GM23338 (cell line): Measurements from ENCODE around the gene DLG2. TPM values are rescaled to one million over a fixed set of nuclear protein-coding genes. Genes with fewer than 3 reads are reported as not detected.

Experiments
- ATAC-seq: fragments of 200-7000 bp; cut with Tn5 transposase; 3 replicates; pipeline ENCODE4 v1.9.1; 2020
- DNase-seq: peaks from one replicate; pipeline ENCODE4 v3.0.0-alpha.2; 2015; ENCODE audit warnings: low spot score
- H2AFZ ChIP-seq: fragments of 200-600 bp; sonication (generic); 2 replicates; pipeline ENCODE4 v1.8.0; 2016; ENCODE audit warnings: antibody characterized with exemption, mild to moderate bottlenecking, moderate library complexity
- H3F3A ChIP-seq: fragments of 200-600 bp; sonication (generic); replicated peaks from 2 replicates; pipeline ENCODE4 v1.8.0; 2017; ENCODE audit warnings: antibody characterized with exemption, mixed run types, low read depth
- H3K27ac ChIP-seq: fragments of 200-600 bp; sonication (generic); 2 replicates; pipeline ENCODE4 v1.6.1; 2016; ENCODE audit warnings: low read depth
- H3K27me3 ChIP-seq: fragments of 200-600 bp; sonication (generic); 2 replicates; pipeline ENCODE4 v1.8.0; 2016; ENCODE audit warnings: mild to moderate bottlenecking, mixed run types, moderate library complexity; ENCODE audit not compliant: insufficient read depth
- H3K36me3 ChIP-seq: fragments of 200-600 bp; sonication (generic); 2 replicates; pipeline ENCODE4 v1.8.0; 2016; ENCODE audit warnings: mild to moderate bottlenecking; ENCODE audit not compliant: insufficient read depth
- H3K4me1 ChIP-seq: fragments of 200-600 bp; sonication (generic); 2 replicates; pipeline ENCODE4 v1.8.0; 2016; ENCODE audit warnings: mild to moderate bottlenecking, moderate library complexity; ENCODE audit not compliant: insufficient read depth
- H3K4me2 ChIP-seq: fragments of 200-600 bp; sonication (generic); 2 replicates; pipeline ENCODE4 v1.7.1; 2017; ENCODE audit warnings: mixed run types
- H3K4me3 ChIP-seq: fragments of 200-600 bp; sonication (generic); 2 replicates; pipeline ENCODE4 v1.6.1; 2016; ENCODE audit warnings: mixed run types
- H3K79me2 ChIP-seq: fragments of 200-600 bp; sonication (generic); replicated peaks from 2 replicates; pipeline ENCODE4 v1.8.0; 2017; ENCODE audit warnings: mild to moderate bottlenecking; ENCODE audit not compliant: insufficient read depth
- H3K9me2 ChIP-seq: fragments of 200-600 bp; sonication (generic); 2 replicates; pipeline ENCODE4 v1.8.0; 2017; ENCODE audit not compliant: insufficient read depth
- H4K20me1 ChIP-seq: fragments of 200-600 bp; sonication (generic); replicated peaks from 2 replicates; pipeline ENCODE4 v1.8.0; 2017; ENCODE audit warnings: mild to moderate bottlenecking; ENCODE audit not compliant: insufficient read depth
- H3K27ac Mint-ChIP-seq: 2 replicates; pipeline ENCODE4 v1.8.0; 2020; ENCODE audit warnings: inconsistent platforms, mild to moderate bottlenecking, moderate library complexity, mixed read lengths
- H3K27me3 Mint-ChIP-seq: 3 replicates; pipeline ENCODE4 v1.8.0; 2022; ENCODE audit warnings: low read depth, mild to moderate bottlenecking, moderate library complexity, mixed read lengths, inconsistent platforms; ENCODE audit not compliant: insufficient read depth, poor library complexity
- H3K36me3 Mint-ChIP-seq: 3 replicates; pipeline ENCODE4 v1.8.0; 2021; ENCODE audit warnings: low read depth, mild to moderate bottlenecking, inconsistent platforms, moderate library complexity, mixed read lengths
- H3K4me1 Mint-ChIP-seq: 3 replicates; pipeline ENCODE4 v1.8.0; 2020; ENCODE audit warnings: mild to moderate bottlenecking, inconsistent platforms, mixed read lengths
- H3K4me3 Mint-ChIP-seq: 3 replicates; pipeline ENCODE4 v1.8.0; 2021; ENCODE audit warnings: moderate library complexity, mild to moderate bottlenecking, inconsistent platforms, mixed read lengths
- H3K9me3 Mint-ChIP-seq: 3 replicates; pipeline ENCODE4 v1.8.0; 2020; ENCODE audit warnings: moderate library complexity, mild to moderate bottlenecking, inconsistent platforms, mixed read lengths
- CREB1 ChIP-seq: fragments of 250-450 bp; sonication (Bioruptor Pico); IDR thresholded peaks from 2 replicates; pipeline ENCODE4 v1.5.0; 2020; ENCODE audit warnings: low read depth, mild to moderate bottlenecking, moderate library complexity
- ETS1 ChIP-seq: IDR thresholded peaks from 2 replicates; pipeline ENCODE4 v1.6.1; 2016; ENCODE audit warnings: antibody characterized with exemption
- EZH2 ChIP-seq: fragments of 200-600 bp; sonication (generic); IDR thresholded peaks from one replicate; pipeline ENCODE4 v1.8.0; 2017; ENCODE audit warnings: antibody characterized with exemption, mild to moderate bottlenecking, low read depth; ENCODE audit not compliant: unreplicated experiment
- EZH2phosphoT487 ChIP-seq: fragments of 200-600 bp; sonication (generic); IDR thresholded peaks from one replicate; pipeline ENCODE4 v1.8.1; 2018; ENCODE audit warnings: antibody characterized with exemption; ENCODE audit not compliant: unreplicated experiment
- JUNB ChIP-seq: IDR thresholded peaks from one replicate; pipeline ENCODE4 v1.6.1; 2016; ENCODE audit warnings: antibody characterized with exemption; ENCODE audit not compliant: unreplicated experiment
- NANOG ChIP-seq: IDR thresholded peaks from 2 replicates; pipeline ENCODE4 v1.6.1; 2016; ENCODE audit warnings: antibody characterized with exemption, borderline replicate concordance
- POLR2AphosphoS5 ChIP-seq: IDR thresholded peaks from 2 replicates; pipeline ENCODE4 v1.6.1; 2016; ENCODE audit warnings: antibody characterized with exemption, low read depth
- STAT1 ChIP-seq: IDR thresholded peaks from one replicate; pipeline ENCODE4 v1.6.1; 2016; ENCODE audit warnings: antibody characterized with exemption; ENCODE audit not compliant: unreplicated experiment
- ZNF114 ChIP-seq: fragments of 250-450 bp; sonication (Bioruptor Pico); IDR thresholded peaks from 2 replicates; pipeline ENCODE4 v1.5.0; 2020; ENCODE audit warnings: mild to moderate bottlenecking, moderate library complexity
- ZNF331 ChIP-seq: fragments of 250-450 bp; sonication (Bioruptor Pico); IDR thresholded peaks from 2 replicates; pipeline ENCODE4 v1.5.0; 2020; ENCODE audit warnings: low read depth, mild to moderate bottlenecking, moderate library complexity
- polyA plus RNA-seq: library from polyadenylated mRNA; unstranded; fragments of >200 nt; fragmentation: Nextera tagmentation; extraction: Ambion mirVana; gene quantifications from 2 replicates; pipeline ENCODE4 v1.2.1, GENCODE V29; 2016
- total RNA-seq: library from RNA; depleted of rRNA; stranded (reverse); fragments of >200 nt; shearing (Covaris generic); gene quantifications from 2 replicates; pipeline ENCODE4 v1.2.3, GENCODE V29; 2014
- TF ChIP-seq, protein P1 (sequence below): IDR thresholded peaks from one replicate; pipeline ENCODE4 v1.6.1; 2018; ENCODE audit warnings: antibody characterized with exemption; ENCODE audit not compliant: unreplicated experiment
- TF ChIP-seq, protein P2 (sequence below), 2 experiments: fragments of 200-600 bp in 1 of 2; sonication (generic) in 1 of 2; conservative IDR thresholded peaks; 2 replicates each; pipeline versions ENCODE4 v1.5.1 to v1.6.1; 2016 to 2017; ENCODE audit warnings: antibody characterized with exemption in 2 of 2, low read depth in 2 of 2, mild to moderate bottlenecking in 2 of 2, moderate library complexity in 1 of 2
- TF ChIP-seq, protein P3 (sequence below): fragments of 250-450 bp; sonication (Bioruptor Pico); IDR thresholded peaks from 2 replicates; pipeline ENCODE4 v1.5.0; 2020; ENCODE audit warnings: mild to moderate bottlenecking, moderate library complexity

Gene DLG2
- total and polyA plus RNA-seq, 2 experiments from 2014 or later: 19.8 to 21.5 TPM

- Mint-ChIP-seq H3K27me3 (peaks cover 2% of the 10 kb centered on the region), H3K27ac (no peak overlapping the region), H3K36me3 (peaks cover 11% of the 10 kb centered on the region; the same call in 2 of the 3 replicates), H3K9me3 (peaks cover 15% of the 10 kb centered on the region; the same call in 2 of the 3 replicates), H3K4me1 (peaks cover 7% of the 10 kb centered on the region), H3K4me3 (no peak overlapping the region)
- H2AFZ ChIP-seq: no peak overlapping the region
- no peaks in the 10 kb centered on the region for H3K79me2 ChIP-seq
- peaks cover 6% of the 10 kb centered on the region for H3K4me1 ChIP-seq
- H3K27me3 ChIP-seq: no peaks in the 10 kb centered on the region
- H3K4me3 ChIP-seq: no peak overlapping the region
- no peaks in the 10 kb centered on the region for H4K20me1 ChIP-seq
- ATAC-seq (no peak), DNase-seq (no peak)
- no peak overlapping the region for H3K4me2 ChIP-seq
- no peak overlapping the region for H3K27ac ChIP-seq
- H3K36me3 ChIP-seq: no peaks in the 10 kb centered on the region
- no peaks in the 10 kb centered on the region for H3F3A ChIP-seq
- H3K9me2 ChIP-seq: no peaks in the 10 kb centered on the region; the same call in 1 of the 2 replicates
- TF ChIP-seq ETS1 (no peak), POLR2AphosphoS5 (no peak), ZNF114 (CRISPR knock-in tag) (no peak), EZH2 (no peak), NANOG (no peak), JUNB (no peak), CREB1 (CRISPR knock-in tag) (no peak), ZNF331 (no peak), STAT1 (no peak), EZH2phosphoT487 (no peak)
- TF ChIP-seq, protein P1, sequence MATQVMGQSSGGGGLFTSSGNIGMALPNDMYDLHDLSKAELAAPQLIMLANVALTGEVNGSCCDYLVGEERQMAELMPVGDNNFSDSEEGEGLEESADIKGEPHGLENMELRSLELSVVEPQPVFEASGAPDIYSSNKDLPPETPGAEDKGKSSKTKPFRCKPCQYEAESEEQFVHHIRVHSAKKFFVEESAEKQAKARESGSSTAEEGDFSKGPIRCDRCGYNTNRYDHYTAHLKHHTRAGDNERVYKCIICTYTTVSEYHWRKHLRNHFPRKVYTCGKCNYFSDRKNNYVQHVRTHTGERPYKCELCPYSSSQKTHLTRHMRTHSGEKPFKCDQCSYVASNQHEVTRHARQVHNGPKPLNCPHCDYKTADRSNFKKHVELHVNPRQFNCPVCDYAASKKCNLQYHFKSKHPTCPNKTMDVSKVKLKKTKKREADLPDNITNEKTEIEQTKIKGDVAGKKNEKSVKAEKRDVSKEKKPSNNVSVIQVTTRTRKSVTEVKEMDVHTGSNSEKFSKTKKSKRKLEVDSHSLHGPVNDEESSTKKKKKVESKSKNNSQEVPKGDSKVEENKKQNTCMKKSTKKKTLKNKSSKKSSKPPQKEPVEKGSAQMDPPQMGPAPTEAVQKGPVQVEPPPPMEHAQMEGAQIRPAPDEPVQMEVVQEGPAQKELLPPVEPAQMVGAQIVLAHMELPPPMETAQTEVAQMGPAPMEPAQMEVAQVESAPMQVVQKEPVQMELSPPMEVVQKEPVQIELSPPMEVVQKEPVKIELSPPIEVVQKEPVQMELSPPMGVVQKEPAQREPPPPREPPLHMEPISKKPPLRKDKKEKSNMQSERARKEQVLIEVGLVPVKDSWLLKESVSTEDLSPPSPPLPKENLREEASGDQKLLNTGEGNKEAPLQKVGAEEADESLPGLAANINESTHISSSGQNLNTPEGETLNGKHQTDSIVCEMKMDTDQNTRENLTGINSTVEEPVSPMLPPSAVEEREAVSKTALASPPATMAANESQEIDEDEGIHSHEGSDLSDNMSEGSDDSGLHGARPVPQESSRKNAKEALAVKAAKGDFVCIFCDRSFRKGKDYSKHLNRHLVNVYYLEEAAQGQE: no peak
- TF ChIP-seq, protein P2, sequence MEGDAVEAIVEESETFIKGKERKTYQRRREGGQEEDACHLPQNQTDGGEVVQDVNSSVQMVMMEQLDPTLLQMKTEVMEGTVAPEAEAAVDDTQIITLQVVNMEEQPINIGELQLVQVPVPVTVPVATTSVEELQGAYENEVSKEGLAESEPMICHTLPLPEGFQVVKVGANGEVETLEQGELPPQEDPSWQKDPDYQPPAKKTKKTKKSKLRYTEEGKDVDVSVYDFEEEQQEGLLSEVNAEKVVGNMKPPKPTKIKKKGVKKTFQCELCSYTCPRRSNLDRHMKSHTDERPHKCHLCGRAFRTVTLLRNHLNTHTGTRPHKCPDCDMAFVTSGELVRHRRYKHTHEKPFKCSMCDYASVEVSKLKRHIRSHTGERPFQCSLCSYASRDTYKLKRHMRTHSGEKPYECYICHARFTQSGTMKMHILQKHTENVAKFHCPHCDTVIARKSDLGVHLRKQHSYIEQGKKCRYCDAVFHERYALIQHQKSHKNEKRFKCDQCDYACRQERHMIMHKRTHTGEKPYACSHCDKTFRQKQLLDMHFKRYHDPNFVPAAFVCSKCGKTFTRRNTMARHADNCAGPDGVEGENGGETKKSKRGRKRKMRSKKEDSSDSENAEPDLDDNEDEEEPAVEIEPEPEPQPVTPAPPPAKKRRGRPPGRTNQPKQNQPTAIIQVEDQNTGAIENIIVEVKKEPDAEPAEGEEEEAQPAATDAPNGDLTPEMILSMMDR (conservative IDR thresholded peaks at IDR 0.05; ENCODE audit: low read depth in 2 of 2): no peak
- TF ChIP-seq, protein P3, sequence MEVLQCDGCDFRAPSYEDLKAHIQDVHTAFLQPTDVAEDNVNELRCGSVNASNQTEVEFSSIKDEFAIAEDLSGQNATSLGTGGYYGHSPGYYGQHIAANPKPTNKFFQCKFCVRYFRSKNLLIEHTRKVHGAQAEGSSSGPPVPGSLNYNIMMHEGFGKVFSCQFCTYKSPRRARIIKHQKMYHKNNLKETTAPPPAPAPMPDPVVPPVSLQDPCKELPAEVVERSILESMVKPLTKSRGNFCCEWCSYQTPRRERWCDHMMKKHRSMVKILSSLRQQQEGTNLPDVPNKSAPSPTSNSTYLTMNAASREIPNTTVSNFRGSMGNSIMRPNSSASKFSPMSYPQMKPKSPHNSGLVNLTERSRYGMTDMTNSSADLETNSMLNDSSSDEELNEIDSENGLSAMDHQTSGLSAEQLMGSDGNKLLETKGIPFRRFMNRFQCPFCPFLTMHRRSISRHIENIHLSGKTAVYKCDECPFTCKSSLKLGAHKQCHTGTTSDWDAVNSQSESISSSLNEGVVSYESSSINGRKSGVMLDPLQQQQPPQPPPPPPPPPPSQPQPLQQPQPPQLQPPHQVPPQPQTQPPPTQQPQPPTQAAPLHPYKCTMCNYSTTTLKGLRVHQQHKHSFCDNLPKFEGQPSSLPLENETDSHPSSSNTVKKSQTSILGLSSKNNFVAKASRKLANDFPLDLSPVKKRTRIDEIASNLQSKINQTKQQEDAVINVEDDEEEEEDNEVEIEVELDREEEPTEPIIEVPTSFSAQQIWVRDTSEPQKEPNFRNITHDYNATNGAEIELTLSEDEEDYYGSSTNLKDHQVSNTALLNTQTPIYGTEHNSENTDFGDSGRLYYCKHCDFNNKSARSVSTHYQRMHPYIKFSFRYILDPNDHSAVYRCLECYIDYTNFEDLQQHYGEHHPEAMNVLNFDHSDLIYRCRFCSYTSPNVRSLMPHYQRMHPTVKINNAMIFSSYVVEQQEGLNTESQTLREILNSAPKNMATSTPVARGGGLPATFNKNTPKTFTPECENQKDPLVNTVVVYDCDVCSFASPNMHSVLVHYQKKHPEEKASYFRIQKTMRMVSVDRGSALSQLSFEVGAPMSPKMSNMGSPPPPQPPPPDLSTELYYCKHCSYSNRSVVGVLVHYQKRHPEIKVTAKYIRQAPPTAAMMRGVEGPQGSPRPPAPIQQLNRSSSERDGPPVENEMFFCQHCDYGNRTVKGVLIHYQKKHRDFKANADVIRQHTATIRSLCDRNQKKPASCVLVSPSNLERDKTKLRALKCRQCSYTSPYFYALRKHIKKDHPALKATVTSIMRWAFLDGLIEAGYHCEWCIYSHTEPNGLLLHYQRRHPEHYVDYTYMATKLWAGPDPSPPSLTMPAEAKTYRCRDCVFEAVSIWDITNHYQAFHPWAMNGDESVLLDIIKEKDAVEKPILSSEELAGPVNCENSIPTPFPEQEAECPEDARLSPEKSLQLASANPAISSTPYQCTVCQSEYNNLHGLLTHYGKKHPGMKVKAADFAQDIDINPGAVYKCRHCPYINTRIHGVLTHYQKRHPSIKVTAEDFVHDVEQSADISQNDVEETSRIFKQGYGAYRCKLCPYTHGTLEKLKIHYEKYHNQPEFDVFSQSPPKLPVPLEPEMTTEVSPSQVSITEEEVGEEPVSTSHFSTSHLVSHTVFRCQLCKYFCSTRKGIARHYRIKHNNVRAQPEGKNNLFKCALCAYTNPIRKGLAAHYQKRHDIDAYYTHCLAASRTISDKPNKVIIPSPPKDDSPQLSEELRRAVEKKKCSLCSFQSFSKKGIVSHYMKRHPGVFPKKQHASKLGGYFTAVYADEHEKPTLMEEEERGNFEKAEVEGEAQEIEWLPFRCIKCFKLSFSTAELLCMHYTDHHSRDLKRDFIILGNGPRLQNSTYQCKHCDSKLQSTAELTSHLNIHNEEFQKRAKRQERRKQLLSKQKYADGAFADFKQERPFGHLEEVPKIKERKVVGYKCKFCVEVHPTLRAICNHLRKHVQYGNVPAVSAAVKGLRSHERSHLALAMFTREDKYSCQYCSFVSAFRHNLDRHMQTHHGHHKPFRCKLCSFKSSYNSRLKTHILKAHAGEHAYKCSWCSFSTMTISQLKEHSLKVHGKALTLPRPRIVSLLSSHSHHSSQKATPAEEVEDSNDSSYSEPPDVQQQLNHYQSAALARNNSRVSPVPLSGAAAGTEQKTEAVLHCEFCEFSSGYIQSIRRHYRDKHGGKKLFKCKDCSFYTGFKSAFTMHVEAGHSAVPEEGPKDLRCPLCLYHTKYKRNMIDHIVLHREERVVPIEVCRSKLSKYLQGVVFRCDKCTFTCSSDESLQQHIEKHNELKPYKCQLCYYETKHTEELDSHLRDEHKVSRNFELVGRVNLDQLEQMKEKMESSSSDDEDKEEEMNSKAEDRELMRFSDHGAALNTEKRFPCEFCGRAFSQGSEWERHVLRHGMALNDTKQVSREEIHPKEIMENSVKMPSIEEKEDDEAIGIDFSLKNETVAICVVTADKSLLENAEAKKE (CRISPR knock-in tag): no peak
Observed at GRCh38 chr11:84536456-84536855, 1090.7 kb downstream of the DLG2 start.
